OCI-LY7 (cell line): Measurements from ENCODE around the gene NPM3.

Source experiments
- EZH2phosphoT487 ChIP-seq: fragments of 200-600 bp; sonication (generic); IDR thresholded peaks from 2 replicates; pipeline ENCODE4 v1.6.1; 2018; ENCODE audit warnings: low read depth, borderline replicate concordance, mild to moderate bottlenecking, mixed run types, antibody characterized with exemption, low read length, moderate library complexity, mixed read lengths
- TF ChIP-seq, protein P1 (sequence below): fragments of 200-600 bp; sonication (generic); conservative IDR thresholded peaks from 2 replicates; pipeline ENCODE4 v1.5.1; 2014; ENCODE audit warnings: mild to moderate bottlenecking, antibody characterized with exemption, low read length, moderate library complexity, mixed read lengths

DNA sequence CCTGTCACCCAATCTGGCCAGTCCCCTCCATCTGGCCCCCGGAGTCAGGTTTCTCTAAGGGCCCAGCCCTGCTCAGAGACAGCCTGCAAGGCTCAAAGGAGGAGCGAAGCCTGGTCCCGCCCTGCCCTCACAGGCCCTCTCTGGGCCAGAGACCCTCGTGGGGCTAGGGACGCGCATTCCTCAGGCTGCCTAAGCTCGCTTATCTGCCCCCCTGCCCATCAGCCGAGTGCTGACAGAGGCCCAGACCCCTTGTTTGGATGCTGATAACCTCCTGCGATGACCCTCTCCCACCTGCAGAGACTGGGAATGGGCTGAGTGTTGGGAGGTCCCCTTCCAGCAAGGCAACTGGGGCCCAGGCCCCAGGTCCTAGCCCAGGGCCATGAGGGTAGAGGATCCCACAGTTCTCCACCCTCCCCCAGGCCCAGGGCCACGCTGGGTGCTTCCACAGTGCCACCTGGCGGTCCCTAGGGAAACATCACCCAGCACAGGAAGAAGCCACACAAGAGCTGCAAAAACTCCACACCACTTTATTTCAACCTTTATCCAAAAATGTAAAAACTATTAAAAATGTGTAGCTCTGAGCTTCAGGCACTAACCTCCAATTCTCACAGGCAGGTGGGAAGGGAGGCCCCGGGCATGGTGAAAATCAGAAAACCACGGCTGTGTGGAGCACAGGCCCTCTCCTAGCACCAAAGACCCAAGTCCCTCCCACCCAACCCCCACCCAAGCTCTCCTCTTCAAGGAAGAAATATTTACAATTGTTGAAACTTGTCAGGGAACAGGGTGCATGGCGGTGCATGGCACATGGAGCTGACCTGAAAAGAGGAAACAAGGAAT, 2.2 kb downstream of the NPM3 start:
- TF ChIP-seq, protein P1, sequence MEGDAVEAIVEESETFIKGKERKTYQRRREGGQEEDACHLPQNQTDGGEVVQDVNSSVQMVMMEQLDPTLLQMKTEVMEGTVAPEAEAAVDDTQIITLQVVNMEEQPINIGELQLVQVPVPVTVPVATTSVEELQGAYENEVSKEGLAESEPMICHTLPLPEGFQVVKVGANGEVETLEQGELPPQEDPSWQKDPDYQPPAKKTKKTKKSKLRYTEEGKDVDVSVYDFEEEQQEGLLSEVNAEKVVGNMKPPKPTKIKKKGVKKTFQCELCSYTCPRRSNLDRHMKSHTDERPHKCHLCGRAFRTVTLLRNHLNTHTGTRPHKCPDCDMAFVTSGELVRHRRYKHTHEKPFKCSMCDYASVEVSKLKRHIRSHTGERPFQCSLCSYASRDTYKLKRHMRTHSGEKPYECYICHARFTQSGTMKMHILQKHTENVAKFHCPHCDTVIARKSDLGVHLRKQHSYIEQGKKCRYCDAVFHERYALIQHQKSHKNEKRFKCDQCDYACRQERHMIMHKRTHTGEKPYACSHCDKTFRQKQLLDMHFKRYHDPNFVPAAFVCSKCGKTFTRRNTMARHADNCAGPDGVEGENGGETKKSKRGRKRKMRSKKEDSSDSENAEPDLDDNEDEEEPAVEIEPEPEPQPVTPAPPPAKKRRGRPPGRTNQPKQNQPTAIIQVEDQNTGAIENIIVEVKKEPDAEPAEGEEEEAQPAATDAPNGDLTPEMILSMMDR: peak; percentile 94
- TF ChIP-seq EZH2phosphoT487: no peak
